ENCODE measurements around the gene PRR9. TPM values are rescaled to one million over a fixed set of nuclear protein-coding genes. Genes with fewer than 3 reads are reported as not detected.

The PRR9 gene
- total RNA-seq, 1 experiment from 2014 or later, result not detected

GRCh38 chr1:153246825-153247224 is 29.4 kb downstream of the PRR9 start:
- DNase-seq (ENCODE audit: low spot score), result no peak
- ChIA-PET CTCF (interaction anchor here (0.6 to 1.0 kb wide), 2 partner anchors 18 to 107 kb away, joined by 3 read pairs; no protein-coding TSS in a partner anchor), POLR2A (no interaction called here)
- Mint-ChIP-seq H3K4me1 (no peaks in the 10 kb centered on the region), H3K9me3 (peaks cover 14% of the 10 kb centered on the region), H3K36me3 (no peaks in the 10 kb centered on the region), H3K27ac (no peak overlapping the region), H3K4me3 (no peak overlapping the region), H3K27me3 (ENCODE audit: low read depth) (peaks cover 12% of the 10 kb centered on the region)
- TF ChIP-seq ATF6 (CRISPR knock-in tag; IDR thresholded peaks at IDR 0.05), result no peak
- no peak for TF ChIP-seq AFF4 (CRISPR knock-in tag; IDR thresholded peaks at IDR 0.05; ENCODE audit: borderline replicate concordance)
- no peak for TF ChIP-seq ATF3 (CRISPR knock-in tag; conservative IDR thresholded peaks at IDR 0.05)
- no peak for TF ChIP-seq ZNF512 (CRISPR knock-in tag; IDR thresholded peaks at IDR 0.05; ENCODE audit: borderline replicate concordance)
- TF ChIP-seq GTF2I (CRISPR knock-in tag; conservative IDR thresholded peaks at IDR 0.05), result no peak
- TF ChIP-seq PREB (CRISPR knock-in tag; IDR thresholded peaks at IDR 0.05; ENCODE audit: borderline replicate concordance), result no peak
- TF ChIP-seq TEAD4 (CRISPR knock-in tag; IDR thresholded peaks at IDR 0.05), result no peak
- TF ChIP-seq ATF1 (CRISPR knock-in tag; IDR thresholded peaks at IDR 0.05), result no peak
- no peak for ATAC-seq

- no peak for DNase-seq (ENCODE audit: low spot score)
- Mint-ChIP-seq H3K4me1 (no peaks in the 10 kb centered on the region), H3K9me3 (peaks cover 11% of the 10 kb centered on the region), H3K4me3 (no peak overlapping the region), H3K27ac (no peak overlapping the region), H3K36me3 (no peaks in the 10 kb centered on the region), H3K27me3 (ENCODE audit: low read depth) (peaks cover 18% of the 10 kb centered on the region)
- no peak for ATAC-seq
- ChIA-PET CTCF (interaction anchor here (1.0 to 1.8 kb wide), 2 partner anchors 13 to 40 kb away, joined by 4 to 7 read pairs; no protein-coding TSS in a partner anchor), POLR2A (no interaction called here)
- no peak for TF ChIP-seq ATF6 (CRISPR knock-in tag; IDR thresholded peaks at IDR 0.05)
- TF ChIP-seq NR2C2 (CRISPR knock-in tag; IDR thresholded peaks at IDR 0.05), result no peak
- no peak for TF ChIP-seq TEAD4 (CRISPR knock-in tag; IDR thresholded peaks at IDR 0.05)
- no peak for TF ChIP-seq ZNF138 (CRISPR knock-in tag; conservative IDR thresholded peaks at IDR 0.05)
- TF ChIP-seq ZNF532 (CRISPR knock-in tag; IDR thresholded peaks at IDR 0.05; ENCODE audit: borderline replicate concordance), result no peak
- TF ChIP-seq ZMAT4 (CRISPR knock-in tag; IDR thresholded peaks at IDR 0.05), result no peak
These were observed 30.9 kb downstream of the PRR9 start for GRCh38 chr1:153248176-153248879.

Data from WTC11 (cell line).